H1 (cell line): ENCODE measurements around the gene HMGCLL1. TPM values are rescaled to one million over a fixed set of nuclear protein-coding genes. Genes with fewer than 3 reads are reported as not detected.

ENCODE experiments used
- BACH1 ChIP-seq: IDR thresholded peaks from 2 replicates; pipeline ENCODE4 v1.6.1; 2012; ENCODE audit warnings: low read length, improper control_type of control experiment
- CBX8 ChIP-seq: fragments of 300-800, 300-1000 bp; sonication (generic); IDR thresholded peaks from 2 replicates; pipeline ENCODE4 v1.7.1; 2016; ENCODE audit warnings: low read depth, low read length, borderline replicate concordance
- EZH2 ChIP-seq: fragments of 200-600 bp; sonication (generic); IDR thresholded peaks from 2 replicates; pipeline ENCODE4 v1.7.1; 2012; ENCODE audit warnings: low read depth, mild to moderate bottlenecking, moderate library complexity, low read length, inconsistent platforms; ENCODE audit not compliant: severe bottlenecking
- GABPA ChIP-seq: IDR thresholded peaks from 2 replicates; pipeline ENCODE4 v1.6.1; 2011; ENCODE audit warnings: mild to moderate bottlenecking, low read length, moderate library complexity, borderline replicate concordance; ENCODE audit not compliant: insufficient read depth
- JUN ChIP-seq: IDR thresholded peaks from 2 replicates; pipeline ENCODE4 v1.6.1; 2011; ENCODE audit warnings: low read depth, mild to moderate bottlenecking, improper control_type of control experiment, low read length
- POLR2A ChIP-seq, 2 experiments: IDR thresholded peaks; 1 replicate in 1 of 2; 2 replicates in 1 of 2; pipeline ENCODE4 v1.6.1; 2011; ENCODE audit warnings: low read depth in 2 of 2, low read length in 2 of 2, mild to moderate bottlenecking in 2 of 2; ENCODE audit errors: control extremely low read depth in 1 of 2
- SIX5 ChIP-seq: IDR thresholded peaks from 2 replicates; pipeline ENCODE4 v1.6.1; 2011; ENCODE audit warnings: mild to moderate bottlenecking, low read depth, low read length
- polyA plus RNA-seq, 7 experiments: library from polyadenylated mRNA; depleted of rRNA in 3 of 7; stranded (reverse) in 5 of 7; unstranded in 2 of 7; fragments of >200 nt in 5 of 7; fragments of 200-250 nt in 2 of 7; gene quantifications; 1 replicate in 5 of 7; 2 replicates in 1 of 7; 4 replicates in 1 of 7; pipeline versions ENCODE4 v1.2.1 to v1.2.3, GENCODE V29; 2011 to 2013; ENCODE audit warnings: missing spikeins in 2 of 7, mixed read lengths in 2 of 7
- total RNA-seq: library from RNA; stranded (reverse); fragmentation: NEBNext Ultra II Directional; extraction: Animal tissue kit (Norgen Biotek cat#: 25700); gene quantifications from 2 replicates; pipeline ENCODE4 v1.2.1, GENCODE V29; 2021
- TF ChIP-seq, protein P1 (sequence below): fragments of 300-600 bp; sonication (generic); IDR thresholded peaks from 2 replicates; pipeline ENCODE4 v1.7.1; 2012; ENCODE audit warnings: low read length, moderate library complexity, mild to moderate bottlenecking, inconsistent platforms; ENCODE audit not compliant: insufficient replicate concordance
- TF ChIP-seq, protein P2 (sequence below), 3 experiments: IDR thresholded peaks; 1 replicate in 2 of 3; 2 replicates in 1 of 3; pipeline versions ENCODE4 v1.5.1 to v1.6.1; 2011; ENCODE audit warnings: low read length in 3 of 3, mild to moderate bottlenecking in 3 of 3, inconsistent platforms in 2 of 3, low read depth in 1 of 3, moderate library complexity in 1 of 3; ENCODE audit not compliant: insufficient read depth in 1 of 3; ENCODE audit errors: control extremely low read depth in 1 of 3

The HMGCLL1 gene
- total and polyA plus RNA-seq, 2 of the 8 experiments (the other 6 are each of a cell fraction or from before 2014, with no cell fraction given) = 0.06 to 0.41 TPM

DNA sequence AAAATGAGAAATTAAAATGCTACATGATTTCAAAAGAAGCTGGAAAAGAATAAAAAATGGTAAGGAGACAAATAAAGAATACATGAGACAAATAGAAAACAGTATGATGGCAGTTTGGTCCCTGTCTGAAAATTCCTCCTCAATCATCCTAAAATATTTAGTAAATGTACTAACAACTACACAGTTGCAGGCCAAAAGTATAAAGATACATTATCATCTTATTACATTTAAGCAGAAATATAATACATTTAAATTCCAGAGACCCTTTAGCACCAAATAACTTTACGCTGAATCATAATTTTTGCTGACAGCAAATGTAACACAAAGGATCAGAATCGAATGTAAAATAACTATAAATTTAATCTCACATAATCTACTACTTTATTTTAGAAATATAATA lies 4.4 kb downstream of the HMGCLL1 start (continued):
- TF ChIP-seq, protein P1, sequence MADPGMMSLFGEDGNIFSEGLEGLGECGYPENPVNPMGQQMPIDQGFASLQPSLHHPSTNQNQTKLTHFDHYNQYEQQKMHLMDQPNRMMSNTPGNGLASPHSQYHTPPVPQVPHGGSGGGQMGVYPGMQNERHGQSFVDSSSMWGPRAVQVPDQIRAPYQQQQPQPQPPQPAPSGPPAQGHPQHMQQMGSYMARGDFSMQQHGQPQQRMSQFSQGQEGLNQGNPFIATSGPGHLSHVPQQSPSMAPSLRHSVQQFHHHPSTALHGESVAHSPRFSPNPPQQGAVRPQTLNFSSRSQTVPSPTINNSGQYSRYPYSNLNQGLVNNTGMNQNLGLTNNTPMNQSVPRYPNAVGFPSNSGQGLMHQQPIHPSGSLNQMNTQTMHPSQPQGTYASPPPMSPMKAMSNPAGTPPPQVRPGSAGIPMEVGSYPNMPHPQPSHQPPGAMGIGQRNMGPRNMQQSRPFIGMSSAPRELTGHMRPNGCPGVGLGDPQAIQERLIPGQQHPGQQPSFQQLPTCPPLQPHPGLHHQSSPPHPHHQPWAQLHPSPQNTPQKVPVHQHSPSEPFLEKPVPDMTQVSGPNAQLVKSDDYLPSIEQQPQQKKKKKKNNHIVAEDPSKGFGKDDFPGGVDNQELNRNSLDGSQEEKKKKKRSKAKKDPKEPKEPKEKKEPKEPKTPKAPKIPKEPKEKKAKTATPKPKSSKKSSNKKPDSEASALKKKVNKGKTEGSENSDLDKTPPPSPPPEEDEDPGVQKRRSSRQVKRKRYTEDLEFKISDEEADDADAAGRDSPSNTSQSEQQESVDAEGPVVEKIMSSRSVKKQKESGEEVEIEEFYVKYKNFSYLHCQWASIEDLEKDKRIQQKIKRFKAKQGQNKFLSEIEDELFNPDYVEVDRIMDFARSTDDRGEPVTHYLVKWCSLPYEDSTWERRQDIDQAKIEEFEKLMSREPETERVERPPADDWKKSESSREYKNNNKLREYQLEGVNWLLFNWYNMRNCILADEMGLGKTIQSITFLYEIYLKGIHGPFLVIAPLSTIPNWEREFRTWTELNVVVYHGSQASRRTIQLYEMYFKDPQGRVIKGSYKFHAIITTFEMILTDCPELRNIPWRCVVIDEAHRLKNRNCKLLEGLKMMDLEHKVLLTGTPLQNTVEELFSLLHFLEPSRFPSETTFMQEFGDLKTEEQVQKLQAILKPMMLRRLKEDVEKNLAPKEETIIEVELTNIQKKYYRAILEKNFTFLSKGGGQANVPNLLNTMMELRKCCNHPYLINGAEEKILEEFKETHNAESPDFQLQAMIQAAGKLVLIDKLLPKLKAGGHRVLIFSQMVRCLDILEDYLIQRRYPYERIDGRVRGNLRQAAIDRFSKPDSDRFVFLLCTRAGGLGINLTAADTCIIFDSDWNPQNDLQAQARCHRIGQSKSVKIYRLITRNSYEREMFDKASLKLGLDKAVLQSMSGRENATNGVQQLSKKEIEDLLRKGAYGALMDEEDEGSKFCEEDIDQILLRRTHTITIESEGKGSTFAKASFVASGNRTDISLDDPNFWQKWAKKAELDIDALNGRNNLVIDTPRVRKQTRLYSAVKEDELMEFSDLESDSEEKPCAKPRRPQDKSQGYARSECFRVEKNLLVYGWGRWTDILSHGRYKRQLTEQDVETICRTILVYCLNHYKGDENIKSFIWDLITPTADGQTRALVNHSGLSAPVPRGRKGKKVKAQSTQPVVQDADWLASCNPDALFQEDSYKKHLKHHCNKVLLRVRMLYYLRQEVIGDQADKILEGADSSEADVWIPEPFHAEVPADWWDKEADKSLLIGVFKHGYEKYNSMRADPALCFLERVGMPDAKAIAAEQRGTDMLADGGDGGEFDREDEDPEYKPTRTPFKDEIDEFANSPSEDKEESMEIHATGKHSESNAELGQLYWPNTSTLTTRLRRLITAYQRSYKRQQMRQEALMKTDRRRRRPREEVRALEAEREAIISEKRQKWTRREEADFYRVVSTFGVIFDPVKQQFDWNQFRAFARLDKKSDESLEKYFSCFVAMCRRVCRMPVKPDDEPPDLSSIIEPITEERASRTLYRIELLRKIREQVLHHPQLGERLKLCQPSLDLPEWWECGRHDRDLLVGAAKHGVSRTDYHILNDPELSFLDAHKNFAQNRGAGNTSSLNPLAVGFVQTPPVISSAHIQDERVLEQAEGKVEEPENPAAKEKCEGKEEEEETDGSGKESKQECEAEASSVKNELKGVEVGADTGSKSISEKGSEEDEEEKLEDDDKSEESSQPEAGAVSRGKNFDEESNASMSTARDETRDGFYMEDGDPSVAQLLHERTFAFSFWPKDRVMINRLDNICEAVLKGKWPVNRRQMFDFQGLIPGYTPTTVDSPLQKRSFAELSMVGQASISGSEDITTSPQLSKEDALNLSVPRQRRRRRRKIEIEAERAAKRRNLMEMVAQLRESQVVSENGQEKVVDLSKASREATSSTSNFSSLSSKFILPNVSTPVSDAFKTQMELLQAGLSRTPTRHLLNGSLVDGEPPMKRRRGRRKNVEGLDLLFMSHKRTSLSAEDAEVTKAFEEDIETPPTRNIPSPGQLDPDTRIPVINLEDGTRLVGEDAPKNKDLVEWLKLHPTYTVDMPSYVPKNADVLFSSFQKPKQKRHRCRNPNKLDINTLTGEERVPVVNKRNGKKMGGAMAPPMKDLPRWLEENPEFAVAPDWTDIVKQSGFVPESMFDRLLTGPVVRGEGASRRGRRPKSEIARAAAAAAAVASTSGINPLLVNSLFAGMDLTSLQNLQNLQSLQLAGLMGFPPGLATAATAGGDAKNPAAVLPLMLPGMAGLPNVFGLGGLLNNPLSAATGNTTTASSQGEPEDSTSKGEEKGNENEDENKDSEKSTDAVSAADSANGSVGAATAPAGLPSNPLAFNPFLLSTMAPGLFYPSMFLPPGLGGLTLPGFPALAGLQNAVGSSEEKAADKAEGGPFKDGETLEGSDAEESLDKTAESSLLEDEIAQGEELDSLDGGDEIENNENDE = no peak
- TF ChIP-seq CBX8 = no peak
- TF ChIP-seq, protein P2, sequence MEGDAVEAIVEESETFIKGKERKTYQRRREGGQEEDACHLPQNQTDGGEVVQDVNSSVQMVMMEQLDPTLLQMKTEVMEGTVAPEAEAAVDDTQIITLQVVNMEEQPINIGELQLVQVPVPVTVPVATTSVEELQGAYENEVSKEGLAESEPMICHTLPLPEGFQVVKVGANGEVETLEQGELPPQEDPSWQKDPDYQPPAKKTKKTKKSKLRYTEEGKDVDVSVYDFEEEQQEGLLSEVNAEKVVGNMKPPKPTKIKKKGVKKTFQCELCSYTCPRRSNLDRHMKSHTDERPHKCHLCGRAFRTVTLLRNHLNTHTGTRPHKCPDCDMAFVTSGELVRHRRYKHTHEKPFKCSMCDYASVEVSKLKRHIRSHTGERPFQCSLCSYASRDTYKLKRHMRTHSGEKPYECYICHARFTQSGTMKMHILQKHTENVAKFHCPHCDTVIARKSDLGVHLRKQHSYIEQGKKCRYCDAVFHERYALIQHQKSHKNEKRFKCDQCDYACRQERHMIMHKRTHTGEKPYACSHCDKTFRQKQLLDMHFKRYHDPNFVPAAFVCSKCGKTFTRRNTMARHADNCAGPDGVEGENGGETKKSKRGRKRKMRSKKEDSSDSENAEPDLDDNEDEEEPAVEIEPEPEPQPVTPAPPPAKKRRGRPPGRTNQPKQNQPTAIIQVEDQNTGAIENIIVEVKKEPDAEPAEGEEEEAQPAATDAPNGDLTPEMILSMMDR (IDR thresholded peaks at IDR 0.05; ENCODE audit: control extremely low read depth in 1 of 3, insufficient read depth in 1 of 3, low read depth in 1 of 3, low read length in 3 of 3) = no peak
- TF ChIP-seq EZH2 = no peak
- TF ChIP-seq BACH1 = no peak
- TF ChIP-seq GABPA = no peak
- TF ChIP-seq JUN = no peak
- TF ChIP-seq POLR2A (IDR thresholded peaks at IDR 0.05; ENCODE audit: control extremely low read depth in 1 of 2, low read depth in 2 of 2, low read length in 2 of 2) = no peak
- no peak for TF ChIP-seq SIX5
